Embryonic facial prominence (tissue), 1 donor: ENCODE measurements around the gene CAMKK2.
"Not testable (repeated sequence)": the region's sequence is repeated elsewhere in the genome, so short reads cannot be mapped to it uniquely, and the experiment has no call there.

Source experiments
- DNase-seq: peaks from one replicate; pipeline ENCODE4 v3.0.0-alpha.2; 2016; ENCODE audit errors: extremely low spot score

CAMKK2 gene

GRCh38 chr12:121296618-121297434 lies at the start of gene CAMKK2:
CAMKK2 (minus strand) TSS chr12:121296709; CDS start chr12:121274526, 22,183 bp downstream.
- DNase-seq: peak; percentile 67

DNA sequence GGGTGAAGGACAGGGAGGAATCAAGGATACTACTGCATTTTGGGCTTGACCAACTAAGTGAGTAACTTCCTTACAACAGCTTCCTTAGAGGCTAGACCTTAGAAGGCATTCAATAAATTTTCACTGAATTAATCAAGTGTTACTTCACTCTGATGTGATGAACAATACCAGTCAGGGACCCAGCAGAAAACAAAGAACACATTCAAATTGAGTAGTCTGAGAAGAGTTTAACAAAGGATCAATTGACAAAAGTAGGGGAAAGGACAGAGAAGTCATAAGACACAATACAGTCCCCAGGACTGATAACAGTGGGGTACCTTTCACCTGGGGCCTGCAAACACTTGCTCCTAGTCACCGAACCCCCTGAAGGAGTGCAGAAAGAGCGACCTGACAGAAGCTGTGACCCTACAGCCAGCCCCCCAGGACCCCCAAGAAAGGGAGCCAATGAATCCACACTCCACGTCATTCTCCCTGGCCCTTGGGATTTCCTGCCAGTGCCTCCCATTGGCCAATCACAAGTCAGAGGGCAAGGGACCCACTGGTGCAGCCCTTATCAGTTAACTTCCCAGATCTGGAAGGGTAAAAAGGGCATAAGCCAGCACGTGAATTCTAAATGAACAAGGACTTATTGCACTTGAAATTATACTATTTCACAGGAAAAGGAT lies 48.8 kb upstream of the CAMKK2 start:
- no peak for DNase-seq

DNA sequence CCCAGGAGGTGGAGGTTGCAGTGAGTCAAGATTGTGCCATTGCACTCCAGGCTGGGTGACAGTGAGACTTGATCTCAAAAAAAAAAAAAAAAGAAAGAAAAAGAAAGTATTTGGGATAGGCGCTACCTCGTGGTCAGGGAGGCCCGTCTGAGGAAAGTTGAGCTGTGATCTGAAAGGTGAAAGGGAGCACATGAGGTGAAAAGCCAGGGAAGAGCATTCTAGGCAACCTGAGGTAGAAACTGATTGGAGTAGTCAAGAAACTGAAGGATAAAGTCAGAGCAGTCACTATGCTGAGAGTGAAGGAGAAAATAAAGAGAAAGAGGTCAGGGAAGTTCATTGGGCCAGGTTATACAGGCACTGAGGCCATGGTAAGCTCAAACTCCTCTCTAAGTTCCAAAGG lies 48.0 kb upstream of the CAMKK2 start:
- no peak for DNase-seq

DNA sequence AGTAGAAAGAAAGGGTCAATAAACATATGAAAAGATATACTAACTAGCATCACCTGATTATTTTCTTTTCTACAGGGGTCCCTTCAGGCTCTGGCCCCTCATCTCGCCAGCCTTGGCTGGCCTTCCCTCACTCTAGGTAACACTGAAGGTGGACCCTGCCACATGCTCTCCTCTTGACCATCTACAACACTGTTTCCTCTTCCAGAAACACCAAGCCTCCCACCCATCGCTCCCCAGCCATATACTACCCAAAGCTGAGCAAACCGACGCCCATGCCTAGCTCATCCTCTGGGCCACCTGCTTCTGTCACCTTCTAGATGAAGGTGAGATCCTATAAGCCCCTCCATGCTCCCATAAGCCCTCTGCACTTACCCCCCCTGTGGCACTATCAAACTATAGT lies 40.9 kb upstream of the CAMKK2 start:
- no peak for DNase-seq

DNA sequence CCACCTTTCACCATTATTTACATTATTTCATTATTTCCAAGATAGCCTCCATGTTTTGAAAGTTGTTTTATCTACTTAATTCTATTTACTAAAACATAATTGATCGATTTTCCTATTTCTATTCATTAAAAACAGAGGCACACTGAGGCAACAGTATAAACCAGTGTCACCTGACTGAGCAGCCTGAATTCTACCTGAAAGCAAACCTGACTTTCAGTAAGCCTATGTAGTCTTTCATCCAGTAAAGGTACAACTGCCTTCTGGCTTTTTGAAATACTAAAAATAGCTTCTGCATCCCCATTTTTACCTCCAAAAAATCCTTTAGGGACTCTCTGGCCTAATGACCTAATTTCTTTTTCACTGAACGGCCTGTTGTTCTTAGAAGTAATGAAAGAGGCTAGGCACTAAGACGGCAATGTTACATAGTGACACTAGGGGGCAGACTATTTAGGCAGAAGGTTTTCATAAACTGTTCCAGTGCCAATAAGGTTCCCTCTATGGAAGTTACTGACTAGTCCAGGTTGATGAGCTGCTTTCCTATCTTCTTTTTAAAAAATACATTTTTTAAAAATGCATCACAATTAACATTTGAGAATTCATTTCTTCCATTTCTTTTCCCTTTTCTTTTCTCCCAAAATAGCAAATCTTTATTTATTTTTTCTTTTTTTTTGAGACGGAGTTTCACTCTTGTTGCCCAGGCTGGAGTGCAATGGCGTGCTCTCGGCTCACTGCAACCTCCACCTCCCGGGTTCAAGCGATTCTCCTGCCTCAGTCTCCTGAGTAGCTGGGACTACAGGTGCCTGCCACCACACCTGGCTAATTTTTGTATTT lies 38.2 kb upstream of the CAMKK2 start:
- DNase-seq: peak; percentile 75

DNA sequence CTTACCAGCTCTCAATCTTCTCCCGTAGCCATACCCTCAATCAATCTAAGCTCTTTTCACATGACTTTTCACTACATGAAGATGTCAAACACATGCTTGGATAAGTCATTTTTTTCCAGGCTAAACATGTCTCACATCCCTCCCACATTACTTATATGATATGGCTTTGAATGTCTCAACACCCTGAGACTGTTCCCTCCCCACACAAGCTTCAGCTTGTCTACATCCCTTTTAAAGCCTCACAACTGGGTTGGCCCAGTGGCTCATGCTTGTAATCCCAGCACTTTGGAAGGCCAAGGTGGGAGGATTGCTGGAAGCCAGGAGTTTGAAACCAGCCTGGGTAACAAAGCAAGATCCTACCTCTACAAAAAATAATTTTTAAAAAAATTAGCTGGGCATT lies 37.2 kb upstream of the CAMKK2 start:
- no peak for DNase-seq

- no peak for DNase-seq
These were observed 34.7 kb upstream of the CAMKK2 start for GRCh38 chr12:121331248-121331647.

GRCh38 chr12:121330692-121331091 lies 34.2 kb upstream of the CAMKK2 start:
- no peak for DNase-seq

GRCh38 chr12:121330195-121330594 lies 33.7 kb upstream of the CAMKK2 start:
- no peak for DNase-seq

DNA sequence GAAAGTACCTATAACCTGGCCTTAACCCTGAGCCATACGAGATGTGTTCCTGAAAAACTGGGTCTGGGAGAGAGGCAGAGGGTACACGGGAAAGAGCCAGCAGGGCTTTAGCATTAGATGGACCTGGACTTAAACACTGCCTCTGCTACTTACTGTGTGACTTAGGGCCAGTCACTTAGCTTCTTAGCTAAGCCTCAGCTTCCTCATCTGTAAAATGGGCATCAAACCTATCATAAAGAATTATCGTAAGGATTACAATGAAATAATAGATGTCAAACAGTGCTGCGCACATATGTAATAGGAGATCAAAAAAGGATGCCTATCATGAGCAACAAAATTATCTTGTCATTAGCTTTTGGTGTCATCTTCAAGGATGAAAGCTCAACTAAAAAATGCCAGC lies 32.1 kb upstream of the CAMKK2 start:
- no peak for DNase-seq

DNA sequence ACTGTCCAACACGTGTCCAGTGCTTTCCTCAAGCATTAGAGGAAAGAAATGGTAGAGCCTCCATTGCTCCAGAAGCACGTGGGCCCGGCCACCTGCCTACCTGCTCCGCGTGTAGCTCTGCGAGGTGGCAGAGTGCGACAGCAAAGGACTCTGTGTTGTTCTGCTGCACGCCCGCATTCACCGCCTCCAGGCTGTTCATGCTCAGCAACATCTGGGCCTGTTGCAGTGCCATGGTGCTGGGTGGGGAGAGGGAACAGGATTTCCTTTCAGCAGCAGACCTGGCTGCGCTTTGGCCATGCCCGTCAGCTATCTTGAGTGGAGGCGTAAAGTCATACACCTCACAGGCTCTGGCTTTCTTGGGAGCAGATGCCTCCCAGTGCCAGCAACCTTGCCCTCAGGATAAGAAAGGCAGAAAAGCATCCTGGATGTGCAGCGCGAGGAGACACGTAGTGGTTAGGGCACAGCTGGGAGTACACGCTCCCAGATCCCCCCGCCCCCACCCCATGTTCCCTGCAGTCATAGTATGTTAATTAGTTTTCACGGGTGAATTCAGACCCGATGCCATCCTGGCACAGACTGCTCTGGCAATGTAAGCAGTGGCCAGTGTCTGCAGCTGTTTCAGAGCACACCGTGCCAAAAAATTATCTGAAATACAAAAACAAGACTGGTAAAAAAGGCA lies 30.6 kb upstream of the CAMKK2 start:
- DNase-seq: no peak

- no peak for DNase-seq
These were observed 29.4 kb upstream of the CAMKK2 start for GRCh38 chr12:121325922-121326396.

DNA sequence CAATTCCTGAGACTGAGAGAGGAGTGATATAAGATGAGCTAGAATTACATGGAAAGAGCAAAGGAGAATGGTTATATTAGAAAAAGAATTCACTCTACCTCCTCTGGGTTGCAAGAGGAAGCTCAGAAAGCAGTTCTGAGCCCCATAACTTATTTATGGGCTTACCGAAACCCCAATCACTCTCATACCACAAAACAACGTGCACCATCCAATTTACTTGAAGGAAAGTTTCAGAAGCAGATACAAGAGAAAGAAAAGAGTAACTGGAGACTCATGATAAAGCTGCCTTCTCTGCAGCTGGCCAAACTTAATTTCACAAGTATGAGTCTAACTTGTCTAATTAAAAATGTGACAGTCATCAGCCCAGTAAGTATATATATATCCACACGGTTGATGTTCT lies 27.4 kb upstream of the CAMKK2 start:
- no peak for DNase-seq

DNA sequence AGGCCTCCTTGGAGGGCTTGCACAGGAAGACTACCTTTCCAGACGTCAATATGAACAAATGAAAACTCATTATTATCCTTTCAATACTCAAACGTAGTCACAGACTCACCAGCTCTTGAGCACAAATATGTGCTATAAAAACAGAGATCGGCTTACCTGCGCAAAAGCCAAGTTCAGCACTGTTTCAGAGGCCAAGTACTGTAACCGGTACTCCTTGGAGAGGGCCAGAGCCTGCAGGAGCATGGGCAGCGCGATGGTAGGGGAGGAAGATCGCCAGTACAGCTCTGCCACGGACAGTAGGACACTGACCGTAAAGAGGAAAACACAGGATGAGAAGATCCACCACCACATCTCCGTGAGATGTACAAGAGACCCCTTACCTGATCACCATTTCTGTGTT lies 21.6 kb upstream of the CAMKK2 start:
- DNase-seq: no peak

DNA sequence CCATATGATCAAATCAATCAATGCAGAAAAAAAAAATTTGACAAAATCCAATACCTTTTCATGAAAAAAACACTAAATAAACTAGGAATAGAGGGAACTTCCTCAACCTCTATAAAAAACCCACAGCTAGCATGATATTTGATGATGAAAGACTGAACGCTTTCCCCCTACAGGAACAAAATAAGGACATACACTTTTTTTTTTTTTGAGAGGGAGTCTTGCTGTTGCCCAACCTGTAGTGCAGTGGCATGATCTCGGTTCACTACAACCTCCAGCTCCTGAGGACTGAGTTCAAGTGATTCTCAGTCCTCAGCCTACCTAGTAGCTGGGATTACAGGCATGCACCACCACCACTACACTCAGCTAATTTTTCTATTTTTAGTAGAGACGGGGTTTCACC lies 17.9 kb upstream of the CAMKK2 start:
- DNase-seq: no peak

DNA sequence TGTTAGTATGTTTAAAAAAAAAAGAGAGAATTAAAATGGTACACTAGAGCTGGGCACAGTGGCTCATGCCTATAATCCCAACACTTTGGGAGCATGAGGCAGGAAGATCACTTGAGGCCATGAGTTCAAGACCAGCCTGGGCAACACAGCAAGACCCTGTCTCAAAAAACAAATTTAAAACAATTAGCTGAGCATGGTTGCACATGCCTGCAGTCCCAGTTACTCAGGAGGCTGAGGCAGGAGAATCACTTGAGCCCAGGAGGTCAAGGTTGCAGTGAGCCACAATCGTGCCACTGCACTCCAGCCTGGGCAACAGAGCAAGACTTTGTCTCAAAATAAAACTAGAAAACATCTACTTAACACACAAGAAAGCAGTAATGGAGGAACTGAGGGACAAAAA lies 13.7 kb upstream of the CAMKK2 start:
- DNase-seq: not testable (repeated sequence)

GRCh38 chr12:121307397-121307796 lies 10.9 kb upstream of the CAMKK2 start:
- DNase-seq: not testable (repeated sequence)

- no peak for DNase-seq
These were observed 7.8 kb upstream of the CAMKK2 start for GRCh38 chr12:121304306-121304705.

- DNase-seq: no peak
These were observed 5.4 kb upstream of the CAMKK2 start for GRCh38 chr12:121301876-121302275.

DNA sequence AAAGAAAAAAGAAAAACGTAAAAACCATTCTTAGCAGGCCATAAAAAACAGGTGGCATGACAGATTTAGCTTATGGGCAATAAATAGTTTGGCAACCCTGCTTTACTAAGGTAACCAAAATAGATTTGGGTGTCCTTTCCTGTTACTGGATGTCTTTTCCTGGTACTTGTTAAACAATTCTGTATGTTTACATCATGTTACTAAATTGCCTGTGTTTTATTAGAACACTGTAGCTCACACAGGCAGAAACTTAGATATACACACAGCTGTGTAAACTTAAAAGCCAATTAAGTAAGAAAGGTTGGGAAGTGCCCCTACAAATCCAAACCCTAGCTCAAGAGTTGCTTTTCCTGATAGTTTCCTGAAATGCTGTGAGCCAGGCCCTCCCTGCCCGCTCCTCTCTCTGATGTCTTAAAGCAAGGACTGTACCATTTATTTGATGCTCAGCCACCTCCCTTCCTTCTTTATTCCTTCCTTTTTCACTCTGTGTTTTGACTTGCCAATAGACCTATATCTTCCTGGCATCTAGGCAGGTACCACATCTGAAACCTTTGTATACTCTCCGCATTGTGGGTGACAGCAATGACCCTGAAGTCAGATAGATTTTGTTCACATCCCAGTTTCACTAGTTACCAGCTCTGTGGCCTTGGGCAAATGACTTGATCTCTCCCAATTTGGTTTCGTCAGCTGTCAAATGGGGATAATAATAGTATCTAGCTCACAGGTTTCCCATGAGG lies 3.7 kb upstream of the CAMKK2 start:
- DNase-seq: no peak

GRCh38 chr12:121299662-121300061 lies 3.2 kb upstream of the CAMKK2 start:
- DNase-seq: no peak
